TTC549 (cell line): Measurements from ENCODE around the gene ATP13A5.

Source experiments
- FAIRE-seq: peaks from 2 replicates; lab custom pipeline; 2012; peaks lifted over from hg19 to GRCh38; lab: Jason Lieb, UNC

ATP13A5 gene

GRCh38 chr3:193347521-193348501 is 30.7 kb downstream of the ATP13A5 start:
- FAIRE-seq = no peak

- no peak for FAIRE-seq
Measured at GRCh38 chr3:193346259-193346658, 32.3 kb downstream of the ATP13A5 start.

GRCh38 chr3:193345431-193345830 is 33.1 kb downstream of the ATP13A5 start:
- FAIRE-seq = no peak

GRCh38 chr3:193344486-193344885 is 34.1 kb downstream of the ATP13A5 start:
- no peak for FAIRE-seq

DNA sequence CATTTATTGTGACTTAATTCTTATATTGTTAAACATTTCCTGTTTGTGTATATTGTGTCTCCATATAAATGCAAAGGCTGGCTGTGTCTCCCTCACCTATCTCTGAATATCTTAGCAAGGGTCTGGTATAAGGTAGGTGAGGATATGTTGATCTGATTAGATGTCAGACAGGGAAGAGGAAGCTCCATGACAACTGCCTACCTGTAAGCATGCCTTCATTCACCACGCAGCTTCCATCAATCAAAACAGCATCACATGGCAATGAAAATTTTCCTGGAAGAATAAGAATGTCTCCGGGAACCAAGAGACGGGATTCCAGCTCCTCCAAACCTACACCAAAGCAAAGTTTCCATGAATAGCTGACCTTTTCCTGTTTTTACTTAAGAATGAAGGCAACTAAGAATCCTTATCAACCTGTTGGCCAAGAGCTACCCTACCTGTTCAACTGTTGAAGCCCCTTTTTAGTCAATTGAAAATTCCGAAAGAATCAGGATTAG is 34.8 kb downstream of the ATP13A5 start:
- no peak for FAIRE-seq

DNA sequence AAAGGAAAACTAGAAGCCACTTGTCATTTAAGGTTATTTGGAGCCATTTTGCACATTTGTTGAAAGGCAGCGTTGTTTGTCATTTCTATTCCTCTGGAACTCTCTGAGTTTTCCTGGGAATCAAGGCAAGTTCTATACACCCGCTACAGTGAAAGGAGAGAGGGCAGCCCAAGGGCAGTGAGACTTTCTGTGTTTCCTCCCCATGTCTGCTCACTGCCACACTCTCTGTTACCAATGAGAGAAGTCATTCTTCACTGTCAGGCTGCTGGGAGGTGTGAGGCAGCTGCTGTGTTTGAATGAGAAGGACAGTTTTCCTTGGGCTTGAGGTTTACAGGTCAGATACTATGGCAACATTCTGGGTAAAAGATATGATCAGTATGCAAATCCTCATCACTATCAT is 36.0 kb downstream of the ATP13A5 start:
- no peak for FAIRE-seq

DNA sequence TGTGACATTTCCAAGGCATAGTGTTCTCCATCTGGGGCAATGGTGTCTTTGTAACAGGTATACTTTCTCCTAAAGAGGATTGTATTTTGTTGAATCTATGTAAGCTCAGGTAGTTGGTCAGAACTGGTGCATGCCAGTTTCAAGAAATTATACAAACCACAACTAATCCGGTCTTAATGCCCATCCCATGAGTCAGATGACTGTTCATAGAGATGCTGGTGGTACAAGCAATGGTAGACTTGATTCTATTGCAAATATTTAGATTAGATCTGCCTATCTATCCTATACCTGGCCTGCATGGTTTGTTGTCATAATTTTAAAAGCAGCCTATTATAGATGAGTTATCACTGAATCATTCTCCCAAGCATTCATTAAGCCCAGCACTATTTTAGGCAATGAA is 43.5 kb downstream of the ATP13A5 start:
- FAIRE-seq = no peak

DNA sequence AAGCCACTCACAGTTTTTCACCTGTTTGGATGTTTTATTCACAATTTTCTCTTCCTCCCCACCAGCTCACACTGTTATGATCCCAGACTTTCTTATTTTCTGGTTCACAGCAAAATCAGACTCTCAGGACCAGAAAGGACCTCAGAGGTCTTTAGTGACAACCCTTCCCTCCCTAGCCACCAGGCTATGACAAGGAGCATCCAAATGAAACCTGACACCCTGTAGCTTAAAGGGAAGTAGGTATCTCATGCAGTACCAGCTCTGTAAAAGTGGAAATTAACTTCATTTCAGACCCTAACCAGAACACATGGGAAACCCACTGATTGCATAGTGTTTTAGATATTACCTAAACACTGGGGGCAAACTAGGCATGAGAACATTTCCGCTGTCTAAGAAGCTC is 45.3 kb downstream of the ATP13A5 start:
- no peak for FAIRE-seq

- FAIRE-seq = no peak
Measured at GRCh38 chr3:193330555-193331204, 47.9 kb downstream of the ATP13A5 start.

DNA sequence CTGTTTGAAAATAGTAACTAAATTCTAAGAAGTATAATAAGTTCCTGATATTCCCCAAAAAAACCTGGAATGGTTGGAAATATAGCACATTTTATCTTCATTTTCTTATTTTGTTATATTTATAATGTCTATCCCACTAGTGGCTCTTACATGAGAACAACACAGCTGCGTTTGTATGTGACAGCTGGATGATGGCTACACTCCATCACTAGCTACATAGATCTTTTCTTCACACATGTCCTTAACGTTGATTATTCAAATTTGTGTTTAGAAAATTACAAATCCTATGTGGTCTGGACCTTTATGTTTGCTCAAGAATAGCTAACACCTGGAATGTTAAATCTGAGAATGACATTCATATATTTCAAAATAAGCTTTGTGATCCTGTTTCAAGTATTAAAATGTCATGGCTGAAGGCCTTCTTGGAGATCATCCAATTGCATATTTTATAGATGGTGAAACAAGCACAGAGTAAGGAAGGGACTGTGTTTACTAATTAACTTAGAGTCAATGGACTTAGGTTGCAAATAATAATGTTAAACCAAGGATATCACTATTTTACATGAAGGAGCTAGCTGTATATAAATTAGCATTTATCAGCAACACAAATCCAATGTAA is 60.8 kb downstream of the ATP13A5 start:
- no peak for FAIRE-seq

DNA sequence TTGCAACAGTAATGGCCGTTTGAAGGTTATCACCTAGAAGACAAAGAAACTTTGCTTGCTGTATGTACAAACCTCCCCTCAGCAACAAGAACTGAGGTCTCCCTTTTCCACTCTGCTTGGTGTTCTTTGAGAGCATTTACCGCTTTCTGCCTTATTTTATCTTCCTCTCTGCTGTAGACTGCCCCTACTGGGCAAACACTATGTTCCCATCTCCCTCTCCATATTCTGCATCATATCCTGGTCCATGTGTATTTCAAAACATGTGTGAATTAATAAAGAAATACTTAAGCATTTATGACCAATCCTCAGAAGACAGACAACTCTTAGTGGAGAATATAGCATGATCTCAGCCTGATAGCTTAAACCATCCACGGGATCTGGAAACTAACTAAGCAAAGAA is 64.4 kb downstream of the ATP13A5 start:
- no peak for FAIRE-seq

- FAIRE-seq = no peak
Measured at GRCh38 chr3:193313061-193313958, 65.2 kb downstream of the ATP13A5 start.

DNA sequence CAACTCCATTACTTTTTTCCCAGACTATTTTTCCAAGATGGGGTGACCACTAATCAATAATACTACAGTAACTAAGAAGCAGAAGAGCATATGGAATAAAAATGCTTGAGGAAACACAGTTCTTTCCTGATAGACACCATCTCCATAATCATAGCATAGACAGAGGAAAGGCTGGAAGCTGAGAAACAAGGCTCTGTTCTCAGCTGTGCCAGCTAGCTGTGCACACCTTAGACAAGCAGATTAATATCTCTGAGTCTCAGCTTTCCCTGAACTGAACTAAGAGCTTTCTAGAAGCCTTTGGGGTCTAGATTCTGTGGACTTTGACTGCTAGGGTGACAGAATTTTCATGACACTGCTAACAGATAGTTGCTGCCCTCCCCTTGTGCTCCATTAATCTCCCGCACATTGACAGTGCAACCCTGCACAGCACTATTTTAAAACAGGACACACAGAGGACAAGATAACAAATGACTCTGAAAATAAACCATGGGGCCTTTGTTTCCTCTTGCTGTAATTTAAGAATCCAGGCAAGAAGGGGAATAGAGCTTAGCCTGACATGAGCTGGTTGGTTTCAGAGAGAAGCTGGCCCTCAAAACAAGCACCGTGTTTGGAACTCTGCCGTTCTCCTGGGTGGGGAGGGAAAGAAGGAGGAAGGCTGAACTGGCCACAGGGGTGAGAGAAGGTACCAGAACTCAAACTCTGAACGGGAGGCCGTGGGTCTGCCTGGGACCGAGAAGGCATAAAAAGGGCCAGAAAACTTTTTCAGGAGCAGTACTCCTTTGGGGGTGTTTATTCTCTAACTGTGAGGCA is 67.4 kb downstream of the ATP13A5 start:
- FAIRE-seq = no peak

DNA sequence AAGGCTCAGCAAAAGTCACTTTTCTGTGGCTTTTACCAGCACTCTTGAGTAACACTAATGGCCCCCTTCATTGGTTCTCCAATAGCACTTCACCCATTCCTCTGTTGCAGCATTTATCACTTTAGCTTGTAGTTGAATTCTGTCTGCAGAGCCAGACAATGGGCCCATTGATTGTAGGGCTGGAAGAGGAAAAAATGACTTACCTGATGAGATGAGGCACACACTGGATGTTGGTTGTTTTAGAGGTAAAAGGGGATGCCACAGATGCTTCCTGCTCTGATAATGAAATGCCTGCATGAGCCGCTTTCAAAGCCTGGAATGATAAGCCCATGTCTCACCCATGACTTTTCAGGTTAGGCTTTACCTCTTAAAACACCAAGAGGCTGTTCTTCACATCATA is 73.2 kb downstream of the ATP13A5 start:
- no peak for FAIRE-seq

DNA sequence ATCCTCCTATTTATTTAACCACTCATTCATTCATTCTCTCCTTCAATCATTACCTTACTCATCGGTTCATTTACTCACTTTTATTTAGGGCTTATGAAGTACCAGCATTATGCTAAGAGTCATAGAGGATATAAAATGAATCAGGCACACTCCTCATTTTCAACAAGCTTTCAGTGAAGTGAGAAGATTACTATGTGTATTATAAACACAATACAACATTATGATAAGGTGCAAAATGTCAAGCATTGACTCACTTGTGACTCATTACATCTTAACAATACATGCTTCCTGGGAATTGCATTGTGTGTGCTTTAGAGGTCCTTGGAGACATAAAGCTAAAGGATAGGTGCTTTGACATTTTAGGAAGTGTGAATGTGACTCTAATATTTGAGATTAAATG is 77.1 kb downstream of the ATP13A5 start:
- no peak for FAIRE-seq

DNA sequence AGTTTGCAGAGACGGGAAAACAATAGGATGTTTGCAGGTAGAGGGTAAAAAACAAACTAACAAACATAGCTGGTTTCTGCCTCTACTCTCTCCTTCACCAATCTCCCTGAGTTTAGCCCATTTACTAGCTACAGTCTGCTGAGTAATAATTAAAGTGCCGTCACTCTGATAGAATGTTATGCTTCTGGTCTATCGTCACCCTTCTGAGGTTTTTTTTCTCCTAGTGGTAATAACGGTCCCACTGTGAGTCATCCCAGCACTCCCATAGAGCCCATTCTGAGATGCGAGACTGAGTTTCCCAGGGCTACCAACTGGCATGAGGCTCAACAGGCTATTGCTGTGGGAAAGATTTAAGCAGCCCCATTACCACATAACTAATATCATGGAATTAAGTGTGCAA is 81.1 kb downstream of the ATP13A5 start:
- FAIRE-seq = no peak

DNA sequence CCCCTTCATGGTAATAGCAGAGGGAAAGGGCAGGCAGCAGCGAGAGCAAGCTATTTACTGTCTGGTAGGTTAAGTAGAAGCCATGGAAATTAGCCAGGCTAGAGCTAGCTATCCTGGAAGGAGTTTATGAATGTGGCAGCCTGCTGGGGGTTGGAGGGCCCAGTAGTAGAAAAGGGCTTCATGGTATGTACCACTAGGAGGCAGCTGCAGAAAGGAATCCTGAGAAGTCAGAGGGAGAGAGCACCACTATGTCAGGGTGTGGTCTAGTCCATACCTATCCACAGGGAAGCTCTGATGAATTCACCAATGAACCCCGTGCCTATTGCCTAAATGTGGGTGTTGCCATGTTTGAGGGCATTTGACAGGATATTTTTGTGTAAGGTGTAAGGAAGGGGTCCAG is 82.6 kb downstream of the ATP13A5 start:
- FAIRE-seq = no peak

- FAIRE-seq = no peak
Measured at GRCh38 chr3:193292386-193292785, 86.2 kb downstream of the ATP13A5 start.

DNA sequence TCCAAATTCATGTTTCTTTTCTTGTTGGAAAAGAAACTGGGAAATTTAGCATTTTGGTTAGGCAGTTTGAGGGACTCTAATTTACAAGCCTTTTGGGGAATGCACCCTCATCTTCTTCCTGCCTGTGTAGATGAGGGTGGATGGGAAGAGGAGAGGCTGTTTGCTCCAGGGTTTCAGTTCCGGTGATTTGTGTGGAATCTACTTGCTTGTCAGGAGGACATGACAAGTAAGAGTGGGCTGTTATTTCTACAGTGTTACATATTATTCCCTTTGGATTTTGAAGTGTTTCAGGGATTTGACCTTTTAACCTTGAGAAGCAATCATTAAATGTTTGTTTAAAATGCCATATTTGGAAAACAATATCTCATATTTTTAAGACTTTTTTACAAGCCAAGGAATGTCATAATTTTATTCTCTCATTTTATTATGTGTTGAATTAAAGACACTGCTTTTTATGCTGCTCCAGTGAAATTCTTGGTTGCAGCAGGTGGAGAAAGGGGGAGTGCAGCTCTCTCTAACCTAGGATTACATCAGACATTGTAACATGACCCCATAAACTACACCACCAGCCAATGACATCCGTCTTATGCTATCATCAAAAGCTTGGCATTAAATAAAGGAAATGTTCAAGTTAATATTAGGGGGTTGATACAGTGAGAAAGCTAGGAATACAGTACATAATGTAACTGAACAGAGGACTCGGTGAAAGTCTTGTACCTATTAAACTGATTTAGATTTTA is 107.3 kb downstream of the ATP13A5 start:
- no peak for FAIRE-seq

DNA sequence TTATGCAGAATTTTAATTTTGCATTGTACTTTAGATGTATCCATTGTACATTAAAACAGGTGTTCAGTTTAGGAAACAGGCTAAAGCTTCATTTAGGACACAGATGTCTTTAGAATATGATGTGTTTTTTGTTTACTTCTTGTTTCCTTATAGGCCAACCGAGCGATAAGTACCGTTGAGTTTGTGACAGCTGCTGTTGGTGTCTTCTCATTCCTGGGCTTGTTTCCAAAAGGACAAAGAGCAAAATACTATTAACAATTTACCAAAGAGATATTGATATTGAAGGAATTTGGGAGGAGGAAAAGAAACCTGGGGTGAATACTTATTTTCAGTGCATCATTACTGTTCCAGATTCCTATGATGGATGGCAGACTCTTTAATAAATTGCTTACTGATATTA is 108.1 kb downstream of the ATP13A5 start:
- no peak for FAIRE-seq
